H9 (cell line): Measurements from ENCODE around the gene UTP20. TPM values are rescaled to one million over a fixed set of nuclear protein-coding genes. Genes with fewer than 3 reads are reported as not detected.

Experiments
- DNase-seq: peaks from one replicate; pipeline ENCODE4 v3.0.0-alpha.2; 2017
- H2AFZ ChIP-seq: one replicate; pipeline ENCODE4 v1.6.1; 2013; ENCODE audit warnings: mild to moderate bottlenecking, low read length, control low read depth, moderate library complexity
- H2AK5ac ChIP-seq: 2 replicates; pipeline ENCODE4 v1.6.1; 2013; ENCODE audit warnings: low read length, control low read depth, mixed read lengths; ENCODE audit not compliant: insufficient read length
- H2BK120ac ChIP-seq: one replicate; pipeline ENCODE4 v1.6.1; 2013; ENCODE audit warnings: low read depth, mild to moderate bottlenecking, low read length, control low read depth, inconsistent platforms; ENCODE audit not compliant: poor library complexity, severe bottlenecking
- H2BK12ac ChIP-seq: 2 replicates; pipeline ENCODE4 v1.6.1; 2013; ENCODE audit warnings: low read length, control low read depth, mixed read lengths, low read depth; ENCODE audit not compliant: insufficient read length
- H2BK15ac ChIP-seq: 2 replicates; pipeline ENCODE4 v1.6.1; 2013; ENCODE audit warnings: low read depth, low read length, control low read depth
- H2BK20ac ChIP-seq: one replicate; pipeline ENCODE4 v1.6.1; 2013; ENCODE audit warnings: low read depth, mild to moderate bottlenecking, low read length, control low read depth, inconsistent platforms; ENCODE audit not compliant: poor library complexity, severe bottlenecking
- H2BK5ac ChIP-seq: 2 replicates; pipeline ENCODE4 v1.6.1; 2013; ENCODE audit warnings: low read length, control low read depth, mixed read lengths; ENCODE audit not compliant: insufficient read length
- H3K14ac ChIP-seq: 2 replicates; pipeline ENCODE4 v1.6.1; 2013; ENCODE audit warnings: low read length, control low read depth; ENCODE audit not compliant: insufficient read depth
- H3K18ac ChIP-seq: 2 replicates; pipeline ENCODE4 v1.6.1; 2013; ENCODE audit warnings: low read depth, mild to moderate bottlenecking, mixed read lengths, low read length, control low read depth; ENCODE audit not compliant: insufficient read length
- H3K23ac ChIP-seq: 2 replicates; pipeline ENCODE4 v1.6.1; 2013; ENCODE audit warnings: low read length, control low read depth, mixed read lengths, low read depth; ENCODE audit not compliant: insufficient read length
- H3K23me2 ChIP-seq: 2 replicates; pipeline ENCODE4 v1.6.1; 2013; ENCODE audit warnings: low read depth, mild to moderate bottlenecking, mixed read lengths, low read length, control low read depth; ENCODE audit not compliant: insufficient read length, poor library complexity, severe bottlenecking
- H3K27ac ChIP-seq: 2 replicates; pipeline ENCODE4 v1.5.1; 2013; ENCODE audit warnings: low read length, control low read depth, mixed read lengths, low read depth; ENCODE audit not compliant: insufficient read length
- H3K27me3 ChIP-seq: 2 replicates; pipeline ENCODE4 v1.6.1; 2013; ENCODE audit warnings: low read length, control low read depth, inconsistent platforms; ENCODE audit not compliant: insufficient read depth
- H3K4ac ChIP-seq: 2 replicates; pipeline ENCODE4 v1.6.1; 2013; ENCODE audit warnings: low read depth, mild to moderate bottlenecking, control low read depth, inconsistent platforms, low read length, moderate library complexity
- H3K4me1 ChIP-seq: 2 replicates; pipeline ENCODE4 v1.6.1; 2013; ENCODE audit warnings: low read length, control low read depth, inconsistent platforms; ENCODE audit not compliant: insufficient read depth
- H3K4me2 ChIP-seq: 2 replicates; pipeline ENCODE4 v1.6.1; 2013; ENCODE audit warnings: low read length, control low read depth, mixed read lengths; ENCODE audit not compliant: insufficient read length, insufficient read depth
- H3K56ac ChIP-seq: 2 replicates; pipeline ENCODE4 v1.6.1; 2013; ENCODE audit warnings: low read depth, mild to moderate bottlenecking, mixed read lengths, low read length, control low read depth; ENCODE audit not compliant: insufficient read length
- H3K79me1 ChIP-seq: 2 replicates; pipeline ENCODE4 v1.6.1; 2013; ENCODE audit warnings: low read depth, mild to moderate bottlenecking, moderate library complexity, low read length, control low read depth, inconsistent platforms; ENCODE audit not compliant: insufficient read depth, poor library complexity, severe bottlenecking
- H3K79me2 ChIP-seq: 2 replicates; pipeline ENCODE4 v1.6.1; 2013; ENCODE audit warnings: low read length, control low read depth, inconsistent platforms; ENCODE audit not compliant: insufficient read depth
- H3K9ac ChIP-seq: 2 replicates; pipeline ENCODE4 v1.6.1; 2013; ENCODE audit warnings: low read length, control low read depth, mixed read lengths; ENCODE audit not compliant: insufficient read length; ENCODE audit errors: extremely low read depth
- H3K9me3 ChIP-seq: one replicate; pipeline ENCODE4 v1.6.1; 2013; ENCODE audit warnings: low read depth, low read length, inconsistent platforms; ENCODE audit not compliant: control insufficient read depth
- H3T11ph ChIP-seq: one replicate; pipeline ENCODE4 v1.6.1; 2013; ENCODE audit warnings: mild to moderate bottlenecking, low read length, control low read depth, inconsistent platforms
- H4K20me1 ChIP-seq: one replicate; pipeline ENCODE4 v1.6.1; 2013; ENCODE audit not compliant: control insufficient read depth, insufficient read length, insufficient read depth
- H4K5ac ChIP-seq: 2 replicates; pipeline ENCODE4 v1.6.1; 2013; ENCODE audit warnings: low read depth, mild to moderate bottlenecking, mixed read lengths, low read length, control low read depth; ENCODE audit not compliant: insufficient read length
- H4K8ac ChIP-seq: replicated peaks from 2 replicates; pipeline ENCODE4 v1.6.1; 2013; ENCODE audit warnings: low read length, control low read depth, mixed read lengths, low read depth; ENCODE audit not compliant: insufficient read length
- H4K91ac ChIP-seq: 2 replicates; pipeline ENCODE4 v1.6.1; 2013; ENCODE audit warnings: low read depth, mild to moderate bottlenecking, moderate library complexity, mixed read lengths, low read length, control low read depth; ENCODE audit not compliant: insufficient read length
- H3K27ac Mint-ChIP-seq, 3 experiments: 2 replicates in 2 of 3; 3 replicates in 1 of 3; pipeline ENCODE4 v1.8.0; 2020 to 2021; ENCODE audit warnings: mixed read lengths in 3 of 3, mild to moderate bottlenecking in 1 of 3, moderate library complexity in 1 of 3
- H3K27me3 Mint-ChIP-seq: 2 replicates; pipeline ENCODE4 v1.8.0; 2021; ENCODE audit warnings: low read depth, mild to moderate bottlenecking, moderate library complexity, mixed read lengths
- H3K36me3 Mint-ChIP-seq, 3 experiments: 2 replicates in 2 of 3; 3 replicates in 1 of 3; pipeline ENCODE4 v1.8.0; 2020 to 2021; ENCODE audit warnings: low read depth in 3 of 3, mixed read lengths in 3 of 3; ENCODE audit not compliant: insufficient read depth in 1 of 3
- H3K4me1 Mint-ChIP-seq, 2 experiments: 2 replicates each; pipeline ENCODE4 v1.8.0; 2020; ENCODE audit warnings: mixed read lengths in 2 of 2
- H3K4me3 Mint-ChIP-seq, 2 experiments: 2 replicates in 1 of 2; 3 replicates in 1 of 2; pipeline ENCODE4 v1.8.0; 2020 to 2021; ENCODE audit warnings: mild to moderate bottlenecking in 2 of 2, mixed read lengths in 2 of 2, moderate library complexity in 1 of 2
- H3K9me3 Mint-ChIP-seq, 2 experiments: 2 replicates in 1 of 2; 3 replicates in 1 of 2; pipeline ENCODE4 v1.8.0; 2020; ENCODE audit warnings: mild to moderate bottlenecking in 2 of 2, mixed read lengths in 2 of 2, moderate library complexity in 1 of 2
- CTCF ChIP-seq: fragments of 200-600 bp; sonication (generic); conservative IDR thresholded peaks from 3 replicates; pipeline ENCODE4 v1.8.0; 2021; ENCODE audit warnings: antibody characterized with exemption, mild to moderate bottlenecking
- WGBS: extraction: QIAGEN DNeasy Blood & Tissue Kit; methylation state at CpG from one replicate; pipeline ENCODE4 v1.1.7; 2013; ENCODE audit warnings: missing lambda C conversion rate, low lambda C conversion rate, mixed read lengths; ENCODE audit not compliant: insufficient read length; ENCODE audit errors: extremely low coverage; 5-methylcytosine and 5-hydroxymethylcytosine counted together
- total RNA-seq: library from RNA; stranded (reverse); gene quantifications from 2 replicates; pipeline ENCODE4 v1.2.1, GENCODE V29; 2021

The UTP20 gene
- total RNA-seq, 1 experiment from 2014 or later, result 38.3 TPM

GRCh38 chr12:101238306-101238705, 41.6 kb upstream of the UTP20 start:
- no peak overlapping the region for H3K27ac Mint-ChIP-seq
- no peak overlapping the region for H3K4ac ChIP-seq
- no peaks in the 10 kb centered on the region for H3K9me3 ChIP-seq
- no peak overlapping the region for H3K56ac ChIP-seq
- H4K91ac ChIP-seq, result no peak overlapping the region
- H3K79me2 ChIP-seq, result no peaks in the 10 kb centered on the region
- no peak overlapping the region for H2AK5ac ChIP-seq
- H3K23ac ChIP-seq, result no peak overlapping the region
- no peak overlapping the region for H3K18ac ChIP-seq
- no peaks in the 10 kb centered on the region for H3K4me1 ChIP-seq
- no peak overlapping the region for H2BK5ac ChIP-seq
- no peak overlapping the region for H4K8ac ChIP-seq
- no peaks in the 10 kb centered on the region for H3K79me1 ChIP-seq
- no peak overlapping the region for H2BK120ac ChIP-seq
- no peak overlapping the region for H3K9ac ChIP-seq
- H3K4me1 Mint-ChIP-seq, result no peaks in the 10 kb centered on the region
- no peak overlapping the region for H4K5ac ChIP-seq
- no peaks in the 10 kb centered on the region for H3K27me3 ChIP-seq
- H3K36me3 Mint-ChIP-seq, result no peaks in the 10 kb centered on the region; a peak in 1 of 7 replicates
- no peaks in the 10 kb centered on the region for H3K23me2 ChIP-seq
- no peak overlapping the region for H2BK20ac ChIP-seq
- no peak overlapping the region for H3K4me2 ChIP-seq
- H4K20me1 ChIP-seq, result no peaks in the 10 kb centered on the region
- no peak for TF ChIP-seq CTCF
- WGBS, result no CpG with 5 or more reads among the region's 4 CpGs
- H3K27ac ChIP-seq, result no peak overlapping the region
- no peak overlapping the region for H3K4me3 Mint-ChIP-seq
- no peak overlapping the region for H3T11ph ChIP-seq
- DNase-seq, result no peak
- no peaks in the 10 kb centered on the region; a peak in 1 of 5 replicates for H3K9me3 Mint-ChIP-seq
- no peak overlapping the region for H2BK12ac ChIP-seq
- no peak overlapping the region for H2AFZ ChIP-seq
- H3K14ac ChIP-seq, result no peak overlapping the region
- H2BK15ac ChIP-seq, result no peak overlapping the region
- H3K27me3 Mint-ChIP-seq, result no peaks in the 10 kb centered on the region
